Epithelial cell of esophagus (primary cell): Measurements from ENCODE around the gene GABRG3.

Experiments used
- DNase-seq: peaks from one replicate; pipeline ENCODE4 v3.0.0; 2010; ENCODE audit warnings: low read depth
- H3K4me3 ChIP-seq: 2 replicates; pipeline ENCODE4 v1.5.1; 2011; ENCODE audit warnings: mild to moderate bottlenecking, low read length, control low read depth
- TF ChIP-seq, protein P1 (sequence below): IDR thresholded peaks from 2 replicates; pipeline ENCODE4 v1.5.1; 2011; ENCODE audit warnings: low read depth, mild to moderate bottlenecking, low read length, control low read depth, inconsistent platforms; ENCODE audit not compliant: insufficient read depth; ENCODE audit errors: missing control alignments

Gene GABRG3

DNA sequence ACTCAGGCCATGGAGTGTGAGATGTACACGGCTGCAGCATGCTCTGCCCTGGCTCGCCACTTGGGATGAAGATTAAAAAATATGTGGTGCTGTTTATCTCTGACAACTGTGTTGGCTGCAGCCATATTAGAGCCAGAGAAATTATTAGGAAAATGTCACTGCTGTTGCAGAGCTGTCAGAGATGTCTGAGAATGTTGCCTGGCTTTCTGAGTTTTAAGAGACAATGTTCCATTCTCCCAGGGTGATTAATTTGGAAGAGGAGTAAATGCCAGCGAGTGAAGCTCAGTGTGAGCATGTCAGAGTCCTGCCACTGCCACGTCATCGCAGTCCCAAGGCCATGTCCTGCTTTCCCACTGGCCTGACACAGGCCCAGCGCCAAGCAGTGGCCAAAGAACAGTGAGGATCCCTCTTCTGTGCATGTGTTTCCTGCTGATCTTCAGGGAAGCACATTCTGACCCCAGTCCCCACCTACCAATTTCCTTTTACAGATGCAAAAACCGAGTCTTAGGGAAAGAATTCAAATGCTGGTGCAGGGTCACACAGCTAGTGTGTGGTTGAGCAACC lies 370.9 kb downstream of the GABRG3 start:
- TF ChIP-seq, protein P1, sequence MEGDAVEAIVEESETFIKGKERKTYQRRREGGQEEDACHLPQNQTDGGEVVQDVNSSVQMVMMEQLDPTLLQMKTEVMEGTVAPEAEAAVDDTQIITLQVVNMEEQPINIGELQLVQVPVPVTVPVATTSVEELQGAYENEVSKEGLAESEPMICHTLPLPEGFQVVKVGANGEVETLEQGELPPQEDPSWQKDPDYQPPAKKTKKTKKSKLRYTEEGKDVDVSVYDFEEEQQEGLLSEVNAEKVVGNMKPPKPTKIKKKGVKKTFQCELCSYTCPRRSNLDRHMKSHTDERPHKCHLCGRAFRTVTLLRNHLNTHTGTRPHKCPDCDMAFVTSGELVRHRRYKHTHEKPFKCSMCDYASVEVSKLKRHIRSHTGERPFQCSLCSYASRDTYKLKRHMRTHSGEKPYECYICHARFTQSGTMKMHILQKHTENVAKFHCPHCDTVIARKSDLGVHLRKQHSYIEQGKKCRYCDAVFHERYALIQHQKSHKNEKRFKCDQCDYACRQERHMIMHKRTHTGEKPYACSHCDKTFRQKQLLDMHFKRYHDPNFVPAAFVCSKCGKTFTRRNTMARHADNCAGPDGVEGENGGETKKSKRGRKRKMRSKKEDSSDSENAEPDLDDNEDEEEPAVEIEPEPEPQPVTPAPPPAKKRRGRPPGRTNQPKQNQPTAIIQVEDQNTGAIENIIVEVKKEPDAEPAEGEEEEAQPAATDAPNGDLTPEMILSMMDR, result no peak
- DNase-seq, result no peak
- no peak overlapping the region for H3K4me3 ChIP-seq

DNA sequence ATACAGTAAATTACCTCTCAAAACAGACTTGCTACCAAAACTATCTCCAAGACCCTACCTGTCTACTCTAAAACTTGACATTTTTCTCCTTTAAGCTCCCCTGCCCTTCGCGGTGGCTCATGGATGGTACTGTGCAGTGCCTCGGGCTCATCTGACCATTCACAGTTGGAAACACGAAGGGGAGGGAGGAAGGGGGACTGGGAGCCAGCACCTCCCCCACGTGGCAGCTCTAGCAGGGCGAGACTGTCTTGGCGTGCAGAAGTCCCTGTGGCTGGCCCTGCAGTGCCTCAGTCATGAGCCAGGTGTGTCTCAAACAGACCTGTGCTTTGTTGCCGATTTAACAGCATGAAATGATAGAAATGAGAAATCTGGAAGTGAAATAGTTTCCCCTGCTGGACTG lies 372.0 kb downstream of the GABRG3 start:
- no peak for DNase-seq
- TF ChIP-seq, protein P1, result no peak

DNA sequence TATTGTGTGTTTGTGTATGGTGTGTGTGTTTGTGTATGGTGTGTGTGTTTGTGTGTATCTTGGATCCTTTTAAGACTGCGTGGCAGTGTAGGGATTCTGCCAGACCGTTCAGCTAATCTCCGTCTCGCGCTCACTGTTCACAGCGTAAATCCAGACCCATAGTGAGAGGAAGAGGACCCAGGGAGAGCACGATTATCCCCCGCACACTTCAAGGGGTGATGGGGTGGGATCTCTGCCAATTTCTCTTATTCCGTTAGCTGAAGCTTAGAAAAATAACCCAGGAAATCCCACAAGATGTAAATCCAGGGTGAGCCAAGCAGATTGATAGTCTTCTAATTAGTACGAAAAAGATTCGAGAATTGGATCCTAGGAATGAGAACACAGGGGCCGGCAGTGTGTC lies 381.2 kb downstream of the GABRG3 start:
- H3K4me3 ChIP-seq, result no peak overlapping the region
- DNase-seq, result no peak
- TF ChIP-seq, protein P1, result no peak

More for the DNA sequence above, 372.0 kb downstream of the GABRG3 start:
- no peak overlapping the region for H3K4me3 ChIP-seq

DNA sequence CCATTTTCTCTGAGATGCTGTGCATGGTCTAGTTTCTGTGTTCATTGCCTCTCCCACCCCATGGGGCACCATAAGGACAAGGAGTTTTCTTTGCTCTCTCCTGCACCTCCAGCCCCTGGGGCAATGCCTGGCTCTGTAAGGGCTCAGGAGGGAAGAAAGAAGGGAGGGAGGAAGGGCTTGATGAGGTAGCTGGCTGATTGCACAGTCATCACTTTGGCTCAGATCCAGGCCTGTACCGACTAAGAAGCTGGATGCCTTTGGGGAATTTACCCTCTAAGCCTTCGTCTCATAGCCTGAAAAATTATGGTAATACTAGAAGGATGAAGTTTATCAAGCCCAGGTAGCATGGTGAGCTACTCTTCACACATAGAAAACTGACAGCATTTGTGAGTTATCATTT lies 382.9 kb downstream of the GABRG3 start:
- TF ChIP-seq, protein P1, result no peak
- no peak overlapping the region for H3K4me3 ChIP-seq
- DNase-seq, result peak; percentile 56

DNA sequence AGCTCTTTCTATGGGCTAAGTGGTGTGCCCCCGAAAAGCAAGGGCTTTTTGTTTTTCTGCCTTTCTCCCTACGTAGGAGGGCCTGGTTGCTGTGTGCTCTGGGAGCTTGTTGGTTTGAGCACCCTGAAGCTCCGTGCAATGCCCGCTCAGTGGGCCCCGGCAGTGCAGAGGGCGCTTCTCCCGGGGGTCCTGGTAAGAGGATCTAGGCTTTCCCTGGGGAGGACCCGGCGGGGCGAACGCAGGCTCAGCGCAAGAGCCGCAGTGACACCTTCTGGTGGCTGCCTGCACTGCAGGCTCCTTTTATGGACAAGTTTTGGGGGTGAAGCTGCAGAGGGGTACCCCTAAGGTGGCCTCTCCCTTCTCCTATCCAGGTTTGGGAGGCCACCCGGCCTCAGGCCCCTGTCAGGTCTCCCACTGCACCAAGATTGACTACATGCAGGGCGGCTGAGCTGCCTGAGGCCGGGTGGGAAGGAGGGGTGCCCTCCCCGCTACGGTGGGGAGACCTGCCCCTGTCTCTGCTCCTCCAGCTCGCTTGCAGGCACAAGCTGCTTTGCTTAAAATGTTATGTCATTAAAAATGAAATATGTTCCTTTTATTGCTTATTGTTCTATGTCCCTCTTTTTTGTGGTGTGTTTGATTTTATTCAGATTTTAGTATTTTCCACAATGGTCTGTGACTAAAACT lies 387.9 kb downstream of the GABRG3 start:
- DNase-seq, result no peak

DNA sequence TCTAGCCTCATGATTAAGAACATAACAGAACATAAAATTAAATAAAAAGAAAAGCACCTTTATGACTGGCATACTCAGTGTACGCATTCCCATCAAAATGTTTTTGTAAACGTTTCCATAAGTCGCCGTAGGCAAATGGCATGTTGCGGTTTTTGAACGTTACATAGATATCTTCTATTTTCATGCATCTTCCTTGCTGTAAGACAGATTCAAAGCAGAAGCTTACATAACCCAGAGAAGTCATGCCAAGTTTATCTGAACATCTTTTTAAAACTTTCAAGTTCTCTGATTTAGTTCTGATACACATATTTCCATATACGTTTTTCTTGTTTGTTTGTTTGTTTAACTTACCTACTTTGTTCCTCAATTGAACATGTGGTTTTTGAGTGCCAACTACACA lies 388.6 kb downstream of the GABRG3 start:
- no peak for DNase-seq
- TF ChIP-seq, protein P1, result no peak
- no peak overlapping the region for H3K4me3 ChIP-seq

More for the DNA sequence above, 387.9 kb downstream of the GABRG3 start:
- H3K4me3 ChIP-seq, result no peak overlapping the region
- TF ChIP-seq, protein P1, result peak; percentile 46

DNA sequence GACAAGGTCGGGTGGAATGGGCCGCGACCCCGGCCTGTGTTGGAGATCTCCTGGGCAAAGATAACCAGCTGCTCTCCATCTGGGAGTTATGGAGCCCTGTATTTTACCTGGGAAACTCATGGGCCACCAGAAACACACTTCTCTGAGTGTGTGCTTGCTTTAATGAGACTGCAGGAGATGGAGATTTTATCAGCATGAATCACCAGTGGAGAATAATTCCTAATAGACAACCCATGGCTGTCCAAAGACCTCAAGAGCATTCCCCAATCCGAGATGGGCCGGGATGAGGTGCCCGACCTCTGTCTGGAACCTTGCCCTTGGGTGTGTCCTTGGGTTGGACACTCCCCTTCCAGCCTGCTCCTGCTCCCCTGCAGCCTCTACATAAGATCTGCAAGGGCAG lies 389.3 kb downstream of the GABRG3 start:
- no peak for DNase-seq
- H3K4me3 ChIP-seq, result no peak overlapping the region
- TF ChIP-seq, protein P1, result no peak
